ENCODE measurements around the gene FMO3.

FMO3 gene

DNA sequence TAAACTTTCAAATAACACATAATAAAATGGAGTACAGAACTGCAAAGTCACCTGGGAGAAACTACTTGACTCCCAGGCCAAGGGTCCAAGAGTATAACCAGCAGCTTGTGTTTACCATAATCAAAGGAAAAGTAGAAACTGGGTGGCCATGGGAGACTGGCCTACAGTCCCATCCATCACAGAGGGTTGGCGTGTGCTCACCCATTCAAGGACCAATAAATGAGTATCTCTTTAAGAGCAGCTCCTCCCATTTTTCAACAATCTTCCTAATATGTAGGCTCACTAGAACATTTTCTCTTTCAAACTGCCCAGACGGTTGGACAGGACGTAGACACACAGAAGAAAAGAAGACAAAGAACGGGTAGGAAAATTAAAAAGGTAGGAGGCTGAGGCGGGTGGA is at the start of gene FMO3:
TSS of gene FMO3 (plus strand) at position 302 of the 400 bp plus-strand sequence. CDS start 1,754 bp downstream, outside the sequence.
- DNase-seq (ENCODE audit: low read depth in 2 of 2) = no peak

- DNase-seq (ENCODE audit: low read depth in 2 of 2) = no peak
These were observed 42.7 kb upstream of the FMO3 start for GRCh38 chr1:171048014-171048413.

DNA sequence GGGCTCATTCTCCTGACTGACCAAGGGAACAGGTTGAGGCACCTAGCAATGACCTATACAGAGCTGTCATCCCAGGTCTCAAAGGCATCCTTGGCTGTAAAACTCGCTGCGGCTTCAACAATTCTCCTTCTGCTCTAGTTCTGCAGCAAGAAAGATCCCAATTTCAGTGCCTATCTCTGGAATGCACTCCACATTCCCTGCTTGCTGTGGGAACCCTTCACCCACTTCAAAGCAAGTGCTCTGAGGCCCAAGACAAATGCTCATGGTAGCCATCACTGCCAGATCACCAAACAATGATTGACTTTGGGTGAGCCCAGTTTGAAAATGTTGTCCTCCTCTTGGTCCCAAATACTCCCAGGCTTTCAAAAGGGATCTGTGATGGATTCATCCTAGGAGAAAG is 37.7 kb upstream of the FMO3 start:
- DNase-seq (ENCODE audit: low read depth in 2 of 2) = no peak

- DNase-seq (ENCODE audit: low read depth in 2 of 2) = no peak
These were observed 34.6 kb upstream of the FMO3 start for GRCh38 chr1:171055966-171056643.

DNA sequence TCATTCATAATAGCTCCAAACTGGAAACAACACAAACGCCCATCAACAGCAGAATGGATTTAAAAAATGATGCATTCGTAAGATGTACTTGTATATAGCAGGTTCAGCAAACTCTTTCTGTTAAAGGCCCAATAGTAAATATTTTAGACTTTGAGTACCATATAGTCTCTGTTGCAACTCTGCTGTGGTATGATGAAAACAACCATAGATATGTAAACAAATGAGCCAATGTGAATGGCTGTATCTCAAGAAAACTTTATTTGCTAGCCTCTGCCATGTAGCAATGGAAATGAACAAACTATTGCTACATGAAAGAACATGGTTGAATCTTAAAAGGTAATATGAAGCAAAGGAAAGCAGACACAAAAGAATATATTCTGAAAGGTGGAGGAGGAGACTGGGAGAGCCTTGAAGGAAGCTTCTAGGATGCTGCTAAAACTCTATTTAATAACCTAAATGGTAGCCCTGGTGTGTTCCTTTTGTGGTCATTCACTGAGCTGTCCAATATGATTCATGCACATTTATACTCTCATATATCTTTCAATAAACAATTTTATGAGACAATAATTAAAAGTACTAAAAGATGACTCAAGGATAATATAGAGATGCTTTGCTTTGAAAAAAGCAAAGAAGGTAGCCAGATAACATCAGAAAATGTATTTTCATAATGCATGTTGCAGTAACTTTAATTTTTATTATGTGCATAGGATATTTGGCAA is 29.1 kb upstream of the FMO3 start:
- DNase-seq (ENCODE audit: low read depth in 2 of 2) = no peak

DNA sequence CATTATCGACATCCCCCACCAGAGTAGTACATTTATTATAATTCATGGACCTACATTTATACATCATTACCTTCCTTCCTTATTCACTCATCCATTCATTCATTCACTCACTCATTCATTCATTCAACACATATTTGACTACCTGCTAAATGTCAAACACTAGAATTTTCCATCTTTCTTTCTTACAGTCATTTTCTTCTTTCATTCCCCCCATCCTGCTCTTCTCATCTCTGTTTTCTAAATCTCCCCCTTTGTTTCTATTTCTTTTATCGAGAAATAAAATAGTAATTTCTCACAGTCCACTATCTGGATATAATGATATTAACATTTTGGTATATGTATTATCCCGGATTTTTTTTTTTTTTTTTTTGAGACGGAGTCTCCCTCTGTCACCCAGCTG is 27.8 kb upstream of the FMO3 start:
- DNase-seq (ENCODE audit: low read depth in 2 of 2) = no peak

- DNase-seq (ENCODE audit: low read depth in 2 of 2) = no peak
These were observed 15.7 kb upstream of the FMO3 start for GRCh38 chr1:171075041-171075440.

- DNase-seq (ENCODE audit: low read depth in 2 of 2) = no peak
These were observed 9.4 kb upstream of the FMO3 start for GRCh38 chr1:171081314-171081753.

- DNase-seq (ENCODE audit: low read depth in 2 of 2) = no peak
These were observed 8.9 kb upstream of the FMO3 start for GRCh38 chr1:171081763-171082201.

DNA sequence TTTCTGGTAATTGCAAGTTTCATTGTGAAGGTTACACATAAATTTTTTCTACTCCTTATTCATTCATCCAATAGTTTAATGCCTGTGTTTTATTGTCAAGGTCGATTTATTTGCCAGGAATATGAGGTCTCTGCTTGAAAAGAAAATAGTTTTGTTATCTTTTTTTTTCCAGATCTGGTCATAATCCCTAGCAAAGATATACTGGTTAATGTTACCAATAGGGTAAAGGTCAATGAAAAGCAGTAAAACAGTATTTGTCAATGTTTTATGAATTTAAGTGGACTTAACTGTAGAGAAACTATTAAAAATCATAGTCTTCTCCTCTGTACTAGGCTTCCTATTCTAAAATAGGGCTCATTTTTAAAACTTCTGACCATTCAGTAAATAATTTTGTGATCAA is 8.1 kb upstream of the FMO3 start:
- DNase-seq (ENCODE audit: low read depth in 2 of 2) = no peak

- DNase-seq (ENCODE audit: low read depth in 2 of 2) = no peak
These were observed 7.5 kb upstream of the FMO3 start for GRCh38 chr1:171083222-171083621.

GRCh38 chr1:171084091-171084490 is 6.6 kb upstream of the FMO3 start:
- DNase-seq (ENCODE audit: low read depth in 2 of 2) = no peak

DNA sequence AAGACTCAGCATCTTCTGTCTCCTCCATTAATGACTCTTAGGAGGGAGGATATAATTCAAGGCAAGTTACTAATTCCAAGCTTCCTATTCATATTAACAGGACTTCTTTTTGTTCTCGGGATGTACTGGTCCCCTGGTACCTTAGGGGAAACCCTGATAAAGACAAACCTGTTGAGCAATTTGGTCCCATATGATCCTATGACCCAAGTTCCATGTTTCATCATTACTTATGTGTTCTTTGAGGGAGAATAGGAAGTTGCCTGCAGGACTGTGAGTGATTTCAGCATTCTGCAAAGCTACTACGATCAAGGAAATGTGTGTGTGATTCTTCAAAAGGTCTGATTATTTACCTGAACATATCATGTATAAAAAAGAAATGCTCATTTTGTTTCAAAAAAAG is 5.8 kb upstream of the FMO3 start:
- no peak for DNase-seq (ENCODE audit: low read depth in 2 of 2)

DNA sequence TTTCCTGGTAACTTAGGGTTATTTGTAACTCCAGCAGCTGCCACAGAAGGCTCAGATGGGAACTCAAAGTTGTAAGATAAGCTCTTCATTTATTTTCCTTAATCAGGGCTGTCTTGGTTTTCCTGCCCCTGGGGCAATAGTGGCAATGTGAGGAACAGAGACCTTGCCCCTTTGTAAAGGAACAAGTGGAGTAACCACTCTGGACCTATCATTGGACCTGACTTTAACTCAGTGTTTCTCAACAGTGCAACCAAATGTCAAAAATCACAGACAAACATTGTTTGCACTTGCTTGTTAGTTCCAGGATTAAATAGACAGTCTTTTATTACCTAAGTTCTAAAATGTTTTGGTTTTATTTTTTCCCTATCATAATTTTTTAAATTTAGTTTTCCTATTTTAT is 2.8 kb upstream of the FMO3 start:
- no peak for DNase-seq (ENCODE audit: low read depth in 2 of 2)

GRCh38 chr1:171103862-171104261 is 13.2 kb downstream of the FMO3 start:
- DNase-seq (ENCODE audit: low read depth in 2 of 2) = no peak

- no peak for DNase-seq (ENCODE audit: low read depth in 2 of 2)
These were observed 16.7 kb downstream of the FMO3 start for GRCh38 chr1:171107262-171107940.

- DNase-seq (ENCODE audit: low read depth in 2 of 2) = no peak
These were observed 17.3 kb downstream of the FMO3 start for GRCh38 chr1:171107969-171108368.

DNA sequence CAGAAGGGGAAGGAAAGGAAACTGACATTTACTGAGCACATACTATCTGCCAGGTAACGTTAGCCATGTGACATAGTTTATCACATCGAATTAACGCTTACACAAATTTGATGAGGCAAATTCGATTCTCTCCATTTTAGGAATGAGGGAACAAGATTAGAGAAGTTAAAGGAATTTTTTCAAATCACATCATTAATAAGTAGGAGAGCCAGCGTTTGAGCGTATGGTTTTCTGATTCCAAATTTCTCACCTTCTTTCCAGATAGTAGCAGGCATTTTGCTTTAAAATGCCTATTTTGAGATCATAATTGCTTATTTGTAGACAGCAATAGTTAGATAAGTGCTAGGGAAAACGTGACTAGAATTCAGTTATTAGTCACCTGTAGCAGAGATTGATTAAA is 19.3 kb downstream of the FMO3 start:
- no peak for DNase-seq (ENCODE audit: low read depth in 2 of 2)

DNA sequence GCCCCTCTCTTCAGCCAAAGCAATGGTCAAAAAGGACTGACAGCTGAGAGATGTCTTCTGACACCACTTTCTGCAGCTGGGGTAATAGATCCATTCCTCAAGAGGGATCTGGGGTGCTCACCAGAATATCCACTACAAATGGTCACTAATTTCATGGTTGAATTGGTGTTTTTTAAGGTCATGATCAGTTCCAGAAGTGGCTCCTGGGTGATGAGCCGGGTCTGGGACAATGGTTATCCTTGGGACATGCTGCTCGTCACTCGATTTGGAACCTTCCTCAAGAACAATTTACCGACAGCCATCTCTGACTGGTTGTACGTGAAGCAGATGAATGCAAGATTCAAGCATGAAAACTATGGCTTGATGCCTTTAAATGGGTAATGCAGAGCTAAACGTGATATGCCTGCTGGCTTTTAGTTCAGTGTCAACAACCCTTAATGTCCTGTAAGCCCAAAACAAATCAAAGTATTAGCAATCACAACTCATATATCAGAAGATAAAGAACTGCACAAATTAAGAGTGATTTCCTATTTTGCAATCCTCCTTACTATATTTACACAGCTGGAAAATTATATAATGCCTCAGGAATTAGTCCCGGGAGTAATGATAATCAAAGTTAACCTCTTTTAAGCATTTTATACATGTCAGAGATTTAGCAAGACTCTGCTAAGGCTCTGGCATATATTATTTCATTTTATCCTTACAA is 20.1 kb downstream of the FMO3 start:
- DNase-seq (ENCODE audit: low read depth in 2 of 2) = no peak

DNA sequence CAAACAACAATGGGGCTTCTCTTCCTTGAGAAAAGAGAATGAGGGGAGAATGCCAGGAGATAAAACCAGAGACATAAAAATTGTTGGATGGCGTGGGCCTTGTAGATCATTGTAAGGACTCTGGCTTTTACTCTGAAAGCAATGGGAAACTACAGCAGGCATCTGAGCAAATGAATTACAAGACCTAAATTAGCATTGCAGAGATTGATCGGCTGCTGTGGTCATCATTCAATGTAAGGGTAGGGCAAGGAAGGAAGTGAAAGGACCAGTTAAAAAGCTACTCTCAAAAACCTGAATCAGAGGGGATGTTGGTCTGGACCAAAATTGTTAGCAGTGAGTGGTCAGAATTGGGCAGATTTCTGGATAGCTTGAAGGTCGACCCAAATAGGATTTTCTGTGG is 21.4 kb downstream of the FMO3 start:
- DNase-seq (ENCODE audit: low read depth in 2 of 2) = no peak

- no peak for DNase-seq (ENCODE audit: low read depth in 2 of 2)
These were observed 22.7 kb downstream of the FMO3 start for GRCh38 chr1:171113382-171113781.

DNA sequence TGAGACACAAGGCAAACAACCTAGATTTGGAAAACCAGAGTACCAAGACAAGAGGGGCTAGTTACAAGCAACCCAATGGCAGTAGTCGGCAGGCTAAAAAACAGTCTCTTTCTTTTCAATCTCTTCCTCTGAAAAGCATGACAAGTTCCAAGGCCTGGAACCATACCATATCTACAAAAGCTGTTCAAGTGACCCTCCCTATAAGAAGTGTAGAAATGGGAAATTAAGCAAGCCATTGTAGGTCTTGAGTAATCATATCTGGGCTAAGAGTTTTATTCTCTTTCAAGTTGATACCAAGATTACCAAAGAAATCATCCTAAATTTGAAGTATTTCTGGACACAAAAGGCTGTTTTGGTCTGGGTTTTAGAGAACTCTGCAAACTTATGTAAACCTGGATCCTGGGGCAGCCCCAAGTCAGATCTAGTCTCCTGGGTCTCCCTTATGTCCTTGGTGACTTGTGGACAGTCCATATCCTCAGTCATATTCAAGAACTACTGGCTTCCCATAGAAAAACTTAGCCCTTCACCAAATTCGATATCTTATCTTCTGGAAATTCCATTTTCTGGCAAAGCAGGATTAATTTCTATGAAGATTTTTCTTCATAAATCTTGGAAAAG is 24.7 kb downstream of the FMO3 start:
- no peak for DNase-seq (ENCODE audit: low read depth in 2 of 2)
